Thymus (tissue), 11 donors: Measurements from ENCODE around the gene CFAP74. TPM values are rescaled to one million over a fixed set of nuclear protein-coding genes. Genes with fewer than 3 reads are reported as not detected.
A peak's percentile ranks its signal among the peaks of the same experiment; 100 is the strongest.

Experiments used
- DNase-seq, 9 donors: peaks; one replicate each; pipeline ENCODE4 v3.0.0-alpha.2; 2013; ENCODE audit warnings: low spot score in 9 of 9, low read depth in 6 of 9, missing footprints in 1 of 9
- H3K27ac ChIP-seq, 2 donors: one replicate each; pipeline ENCODE4 v1.5.1; 2013; ENCODE audit warnings: control low read depth in 1 of 2, low read depth in 1 of 2, low read length in 1 of 2, mild to moderate bottlenecking in 1 of 2, moderate library complexity in 1 of 2
- H3K27me3 ChIP-seq, 2 donors: one replicate each; pipeline ENCODE4 v1.5.1; 2013; ENCODE audit warnings: low read length in 1 of 2; ENCODE audit not compliant: control insufficient read depth in 2 of 2, insufficient read depth in 1 of 2
- H3K36me3 ChIP-seq, 2 donors: one replicate each; pipeline ENCODE4 v1.5.1; 2013; ENCODE audit warnings: low read length in 1 of 2, mild to moderate bottlenecking in 1 of 2, moderate library complexity in 1 of 2; ENCODE audit not compliant: control insufficient read depth in 2 of 2, insufficient read depth in 2 of 2
- H3K4me1 ChIP-seq, 2 donors: one replicate each; pipeline ENCODE4 v1.5.1; 2013; ENCODE audit warnings: low read length in 2 of 2; ENCODE audit not compliant: control insufficient read depth in 2 of 2, insufficient read depth in 2 of 2
- H3K4me3 ChIP-seq, 2 donors: one replicate each; pipeline ENCODE4 v1.5.1; 2013; ENCODE audit warnings: low read length in 2 of 2, control low read depth in 1 of 2, mild to moderate bottlenecking in 1 of 2
- H3K9me3 ChIP-seq, 2 donors: one replicate each; pipeline ENCODE4 v1.5.1; 2013; ENCODE audit warnings: low read length in 1 of 2, mild to moderate bottlenecking in 1 of 2; ENCODE audit not compliant: control insufficient read depth in 2 of 2, insufficient read depth in 1 of 2
- WGBS: extraction: QIAGEN DNeasy Blood & Tissue Kit; methylation state at CpG from one replicate; pipeline ENCODE4 v1.1.7; 2013; 5-methylcytosine and 5-hydroxymethylcytosine counted together
- polyA plus RNA-seq: library from polyadenylated mRNA; stranded (reverse); fragments of 200-250 nt; gene quantifications from one replicate; pipeline ENCODE4 v1.2.3, GENCODE V29; 2013
- total RNA-seq: library from RNA; stranded (reverse); fragments of 120-200 nt; gene quantifications from one replicate; pipeline ENCODE4 v1.2.4, GENCODE V29; 2013
- donor health status: healthy.

CFAP74 gene
- total and polyA plus RNA-seq, 2 donors, result 0.09 to 0.16 TPM

GRCh38 chr1:1996207-1996651 lies 7.4 kb downstream of the CFAP74 start:
- Histone ChIP-seq H3K27ac (no peak overlapping the region), H3K4me3 (no peak overlapping the region), H3K36me3 (no peaks in the 10 kb centered on the region), H3K4me1 (peaks cover 3 to 4% of the 10 kb centered on the region in 2 donors), H3K9me3 (no peaks in the 10 kb centered on the region), H3K27me3 (peaks cover 0 to 7% of the 10 kb centered on the region in 2 donors)
- WGBS, result 49% methylated on average over 12 of the region's 12 CpGs
- peak in 2 of 9 donors; percentile 18 to 40 for DNase-seq

- H3K9me3 ChIP-seq, result no peaks in the 10 kb centered on the region
- no peak for DNase-seq
- no peak overlapping the region for H3K4me3 ChIP-seq
- no peaks in the 10 kb centered on the region for H3K36me3 ChIP-seq
- no peak overlapping the region for H3K27ac ChIP-seq
- H3K27me3 ChIP-seq, result peaks cover 0 to 1% of the 10 kb centered on the region in 2 donors
- H3K4me1 ChIP-seq, result peaks cover 3 to 4% of the 10 kb centered on the region in 2 donors
- WGBS, result 82% methylated on average over 8 of the region's 8 CpGs
Observed at GRCh38 chr1:1994536-1994935, 9.1 kb downstream of the CFAP74 start.

GRCh38 chr1:1990222-1990621 lies 13.4 kb downstream of the CFAP74 start:
- Histone ChIP-seq H3K27me3 (peaks cover 0 to 10% of the 10 kb centered on the region in 2 donors), H3K4me3 (no peak overlapping the region), H3K4me1 (peaks cover 0 to 6% of the 10 kb centered on the region in 2 donors), H3K9me3 (no peaks in the 10 kb centered on the region), H3K36me3 (no peaks in the 10 kb centered on the region), H3K27ac (no peak overlapping the region)
- no peak for DNase-seq
- 32% methylated on average over 10 of the region's 10 CpGs for WGBS

- Histone ChIP-seq H3K4me1 (peaks cover 0 to 6% of the 10 kb centered on the region in 2 donors), H3K9me3 (no peaks in the 10 kb centered on the region), H3K27me3 (peaks cover 0 to 10% of the 10 kb centered on the region in 2 donors), H3K4me3 (no peak overlapping the region), H3K27ac (no peak overlapping the region), H3K36me3 (no peaks in the 10 kb centered on the region)
- 92% methylated on average over 9 of the region's 9 CpGs for WGBS
- DNase-seq, result no peak
Observed at GRCh38 chr1:1989789-1990188, 13.8 kb downstream of the CFAP74 start.

- Histone ChIP-seq H3K4me3 (no peak overlapping the region), H3K27ac (no peak overlapping the region), H3K4me1 (peaks cover 0 to 6% of the 10 kb centered on the region in 2 donors), H3K9me3 (no peaks in the 10 kb centered on the region), H3K36me3 (no peaks in the 10 kb centered on the region), H3K27me3 (peaks cover 0 to 10% of the 10 kb centered on the region in 2 donors)
- DNase-seq, result no peak
- 92% methylated on average over 22 of the region's 22 CpGs for WGBS
Observed at GRCh38 chr1:1989102-1989542, 14.5 kb downstream of the CFAP74 start.

GRCh38 chr1:1988061-1988945 lies 15.3 kb downstream of the CFAP74 start:
- Histone ChIP-seq H3K4me1 (peaks cover 0 to 6% of the 10 kb centered on the region in 2 donors), H3K27ac (no peak overlapping the region), H3K9me3 (no peaks in the 10 kb centered on the region), H3K36me3 (no peaks in the 10 kb centered on the region), H3K4me3 (no peak overlapping the region), H3K27me3 (peaks cover 0 to 10% of the 10 kb centered on the region in 2 donors)
- DNase-seq, result peak in 1 of 9 donors; percentile 12
- WGBS, result 66% methylated on average over 29 of the region's 29 CpGs

- Histone ChIP-seq H3K27ac (no peak overlapping the region), H3K27me3 (peaks cover 0 to 10% of the 10 kb centered on the region in 2 donors), H3K4me1 (peaks cover 0 to 6% of the 10 kb centered on the region in 2 donors), H3K36me3 (no peaks in the 10 kb centered on the region), H3K4me3 (no peak overlapping the region), H3K9me3 (peaks cover 0 to 6% of the 10 kb centered on the region in 2 donors)
- DNase-seq, result no peak
- WGBS, result 87% methylated on average over 13 of the region's 13 CpGs
Observed at GRCh38 chr1:1987142-1987510, 16.5 kb downstream of the CFAP74 start.

GRCh38 chr1:1986451-1987141 lies 17.0 kb downstream of the CFAP74 start:
- Histone ChIP-seq H3K9me3 (peaks cover 0 to 9% of the 10 kb centered on the region in 2 donors), H3K27me3 (peaks cover 0 to 10% of the 10 kb centered on the region in 2 donors), H3K36me3 (no peaks in the 10 kb centered on the region), H3K4me1 (peaks cover 0 to 6% of the 10 kb centered on the region in 2 donors), H3K4me3 (no peak overlapping the region), H3K27ac (no peak overlapping the region)
- WGBS, result 88% methylated on average over 24 of the region's 24 CpGs
- DNase-seq, result no peak
